Thyroid gland (tissue), 4 donors: ENCODE results near the gene CPD. TPM values are rescaled to one million over a fixed set of nuclear protein-coding genes. Genes with fewer than 3 reads are reported as not detected.

Source experiments
- DNase-seq, 2 donors: peaks; one replicate each; pipeline ENCODE4 v3.0.0-alpha.2; 2019
- H3K27ac ChIP-seq, 3 donors: fragments of 200-600 bp; sonication (generic); 1 replicate in 2 of 3; 2 replicates in 1 of 3; pipeline ENCODE4 v1.5.1; 2016 to 2019; ENCODE audit warnings: mild to moderate bottlenecking in 1 of 3, moderate library complexity in 1 of 3
- H3K27me3 ChIP-seq: fragments of 200-600 bp; sonication (generic); one replicate; pipeline ENCODE4 v1.5.1; 2019
- H3K36me3 ChIP-seq, 2 donors: fragments of 200-600 bp; sonication (generic); one replicate each; pipeline ENCODE4 v1.5.1; 2016 to 2019
- H3K4me1 ChIP-seq, 2 donors: fragments of 200-600 bp; sonication (generic); one replicate each; pipeline ENCODE4 v1.5.1; 2017 to 2019
- H3K4me3 ChIP-seq, 3 donors: fragments of 200-600 bp; sonication (generic); replicated peaks in 1 of 3; 1 replicate in 2 of 3; 2 replicates in 1 of 3; pipeline ENCODE4 v1.5.1; 2016; ENCODE audit warnings: mild to moderate bottlenecking in 1 of 3
- H3K9me3 ChIP-seq: fragments of 200-600 bp; sonication (generic); one replicate; pipeline ENCODE4 v1.5.1; 2017
- CTCF ChIP-seq, 6 experiments: fragments of 200-600 bp in 3 of 6; fragments of 450-650 bp in 3 of 6; sonication (generic) in 3 of 6; IDR thresholded peaks; one replicate each; pipeline ENCODE4 v1.5.1; 2016 to 2019; ENCODE audit warnings: antibody characterized with exemption in 6 of 6, mild to moderate bottlenecking in 2 of 6, inconsistent platforms in 1 of 6, moderate library complexity in 1 of 6
- POLR2A ChIP-seq, 2 donors: fragments of 450-650 bp; IDR thresholded peaks; one replicate each; pipeline ENCODE4 v1.6.1; 2017; ENCODE audit warnings: antibody characterized with exemption in 2 of 2, mild to moderate bottlenecking in 2 of 2, moderate library complexity in 1 of 2
- WGBS, 2 donors: methylation state at CpG; one replicate each; pipeline ENCODE4 v1.1.5; 2017; 5-methylcytosine and 5-hydroxymethylcytosine counted together
- intact Hi-C: fragments of 100-400 bp; cut with DNase I; formaldehyde crosslinking; loops from one replicate; pipeline ENCODE4 v1.15.1; 2023
- total RNA-seq, 4 donors: library from RNA; depleted of rRNA; stranded (reverse); fragments of >200 nt; gene quantifications; one replicate each; pipeline ENCODE4 v1.2.3, GENCODE V29; 2016

Gene CPD
- total RNA-seq, 4 donors from 2014 or later, result 58.2 to 102 (median 79.9) TPM

- Histone ChIP-seq H3K27ac (peak overlapping the region; percentile 60 to 86 (median 70)), H3K9me3 (no peaks in the 10 kb centered on the region), H3K27me3 (no peaks in the 10 kb centered on the region), H3K4me3 (peak overlapping the region; percentile 83 to 96 (median 86)), H3K36me3 (no peaks in the 10 kb centered on the region), H3K4me1 (peaks cover 30 to 31% of the 10 kb centered on the region in 2 donors)
- 0 to 3% methylated on average over 4 to 13 of the region's 68 CpGs for WGBS, 2 donors
- peak; percentile 24 to 35 for DNase-seq
- no peak for TF ChIP-seq POLR2A (IDR thresholded peaks at IDR 0.05)
- peak in 1 of 6 experiments; percentile 5 for TF ChIP-seq CTCF (IDR thresholded peaks at IDR 0.05)
- intact Hi-C loops, result no loop called here
Observed at GRCh38 chr17:30379303-30379902, 676 bp downstream of the CPD start.

GRCh38 chr17:30379903-30380381 is 1.2 kb downstream of the CPD start:
- WGBS, 2 donors, result 14 to 19% methylated on average over 5 of the region's 5 CpGs
- TF ChIP-seq CTCF (IDR thresholded peaks at IDR 0.05), result no peak
- no peak for TF ChIP-seq POLR2A (IDR thresholded peaks at IDR 0.05)
- no peaks in the 10 kb centered on the region for H3K36me3 ChIP-seq

GRCh38 chr17:30380643-30381339 is 2.1 kb downstream of the CPD start:
- H3K4me3 ChIP-seq, result peak overlapping the region in 1 of 3 donors; percentile 96
- intact Hi-C loops, result no loop called here
- no peak for DNase-seq
- no peak for TF ChIP-seq CTCF (IDR thresholded peaks at IDR 0.05)
- no peak for TF ChIP-seq POLR2A (IDR thresholded peaks at IDR 0.05)
- peaks cover 3% of the 10 kb centered on the region in 2 donors for H3K36me3 ChIP-seq
- no peak overlapping the region for H3K27ac ChIP-seq
- 78% methylated on average over 7 of the region's 7 CpGs for WGBS, 2 donors
- no peaks in the 10 kb centered on the region for H3K9me3 ChIP-seq
- no peaks in the 10 kb centered on the region for H3K27me3 ChIP-seq
- H3K4me1 ChIP-seq, result peaks cover 30 to 31% of the 10 kb centered on the region in 2 donors

More at GRCh38 chr17:30379903-30380381, 1.2 kb downstream of the CPD start:
- H3K27me3 ChIP-seq, result no peaks in the 10 kb centered on the region
- peak overlapping the region in 1 of 3 donors; percentile 70 for H3K27ac ChIP-seq
- peak overlapping the region; percentile 83 to 96 (median 86) for H3K4me3 ChIP-seq
- intact Hi-C loops, result no loop called here
- H3K4me1 ChIP-seq, result peaks cover 30 to 31% of the 10 kb centered on the region in 2 donors
- H3K9me3 ChIP-seq, result no peaks in the 10 kb centered on the region
- no peak for DNase-seq

GRCh38 chr17:30381340-30381659 is 2.6 kb downstream of the CPD start:
- no peak for TF ChIP-seq CTCF (IDR thresholded peaks at IDR 0.05)
- no peak for TF ChIP-seq POLR2A (IDR thresholded peaks at IDR 0.05)
- H3K4me1 ChIP-seq, result peaks cover 27 to 31% of the 10 kb centered on the region in 2 donors
- WGBS, 2 donors, result 86 to 94% methylated on average over 2 of the region's 2 CpGs

GRCh38 chr17:30382345-30382744 is 3.6 kb downstream of the CPD start:
- intact Hi-C loops, result no loop called here
- Histone ChIP-seq H3K27ac (no peak overlapping the region), H3K27me3 (no peaks in the 10 kb centered on the region), H3K9me3 (no peaks in the 10 kb centered on the region), H3K4me3 (no peak overlapping the region), H3K4me1 (peaks cover 17 to 31% of the 10 kb centered on the region in 2 donors), H3K36me3 (peaks cover 9 to 12% of the 10 kb centered on the region in 2 donors)
- WGBS, 2 donors, result 82 to 89% methylated on average over 1 of the region's 1 CpG
- no peak for DNase-seq
- TF ChIP-seq CTCF (IDR thresholded peaks at IDR 0.05) (no peak), POLR2A (IDR thresholded peaks at IDR 0.05) (no peak)

More at GRCh38 chr17:30381340-30381659, 2.6 kb downstream of the CPD start:
- Histone ChIP-seq H3K36me3 (peaks cover 8% of the 10 kb centered on the region in 2 donors), H3K9me3 (no peaks in the 10 kb centered on the region), H3K27me3 (no peaks in the 10 kb centered on the region), H3K27ac (no peak overlapping the region), H3K4me3 (no peak overlapping the region)
- intact Hi-C loops, result no loop called here
- no peak for DNase-seq
